Caco-2 (cell line): Measurements from ENCODE around the gene PRF1. TPM values are rescaled to one million over a fixed set of nuclear protein-coding genes. Genes with fewer than 3 reads are reported as not detected.

Experiments used
- BruUV-seq: library from RNA; stranded (reverse); fragments of 400-500 nt; replicated peaks from 2 replicates; lab custom pipeline; 2021; lab: Mats Ljungman, UMichigan
- CTCF ChIA-PET: fragments of 300-600 bp; sonication (Branson Sonifier 250); formaldehyde crosslinking; loops from one replicate; lab custom pipeline; 2022; ENCODE audit warnings: antibody characterized with exemption; lab: Charles Lee
- POLR2A ChIA-PET: fragments of 300-600 bp; sonication (Branson Sonifier 250); formaldehyde crosslinking; loops from one replicate; lab custom pipeline; 2022; ENCODE audit warnings: antibody characterized with exemption; lab: Charles Lee
- DNase-seq, 2 experiments: peaks; one replicate each; pipeline versions ENCODE4 v3.0.0 to v3.0.0-alpha.2; 2020 to 2022
- H3K27me3 ChIP-seq: replicated peaks from 2 replicates; pipeline ENCODE4 v1.6.0; 2011; ENCODE audit warnings: low read length; ENCODE audit not compliant: control insufficient read depth, insufficient read depth
- H3K36me3 ChIP-seq: 2 replicates; pipeline ENCODE4 v1.5.1; 2011; ENCODE audit warnings: low read length; ENCODE audit not compliant: control insufficient read depth, insufficient read depth
- H3K4me1 ChIP-seq: fragments of 250-450 bp; sonication (Bioruptor Pico); 2 replicates; pipeline ENCODE4 v1.5.1; 2020; ENCODE audit warnings: mild to moderate bottlenecking
- H3K4me3 ChIP-seq: 2 replicates; pipeline ENCODE4 v1.5.1; 2011; ENCODE audit warnings: low read depth, mild to moderate bottlenecking, control low read depth, low read length
- H3K9me3 ChIP-seq: fragments of 250-450 bp; sonication (Bioruptor Pico); 2 replicates; pipeline ENCODE4 v1.5.1; 2020; ENCODE audit warnings: mild to moderate bottlenecking, moderate library complexity
- H3K27ac Mint-ChIP-seq: one replicate; pipeline ENCODE4 v1.8.0; 2022; ENCODE audit warnings: mixed read lengths; ENCODE audit not compliant: unreplicated experiment
- H3K27me3 Mint-ChIP-seq: one replicate; pipeline ENCODE4 v1.8.0; 2022; ENCODE audit warnings: mixed read lengths; ENCODE audit not compliant: insufficient read depth, unreplicated experiment
- H3K36me3 Mint-ChIP-seq: one replicate; pipeline ENCODE4 v1.8.0; 2022; ENCODE audit warnings: mild to moderate bottlenecking, mixed read lengths; ENCODE audit not compliant: insufficient read depth, unreplicated experiment
- H3K4me1 Mint-ChIP-seq: one replicate; pipeline ENCODE4 v1.8.0; 2022; ENCODE audit warnings: low read depth, mixed read lengths; ENCODE audit not compliant: unreplicated experiment
- H3K4me3 Mint-ChIP-seq: one replicate; pipeline ENCODE4 v1.8.0; 2022; ENCODE audit warnings: mild to moderate bottlenecking, moderate library complexity, mixed read lengths; ENCODE audit not compliant: unreplicated experiment
- H3K9me3 Mint-ChIP-seq: one replicate; pipeline ENCODE4 v1.8.0; 2022; ENCODE audit warnings: mixed read lengths; ENCODE audit not compliant: unreplicated experiment
- intact Hi-C: fragments of 100-400 bp; cut with micrococcal nuclease; formaldehyde crosslinking; loops from one replicate; pipeline ENCODE4 v1.10.0; 2022; ENCODE audit not compliant: unreplicated experiment
- total RNA-seq: library from RNA; stranded (reverse); gene quantifications from 2 replicates; pipeline ENCODE4 v1.2.3, GENCODE V29; 2022
- TF ChIP-seq, protein P1 (sequence below), 2 experiments: fragments of 200-600 bp in 1 of 2; IDR thresholded peaks; 1 replicate in 1 of 2; 2 replicates in 1 of 2; pipeline versions ENCODE4 v1.5.1 to v1.8.0; 2011 to 2022; ENCODE audit warnings: antibody characterized with exemption in 1 of 2, control low read depth in 1 of 2, inconsistent platforms in 1 of 2, low read depth in 1 of 2, low read length in 1 of 2, mild to moderate bottlenecking in 1 of 2, moderate library complexity in 1 of 2; ENCODE audit not compliant: insufficient read depth in 1 of 2, severe bottlenecking in 1 of 2, unreplicated experiment in 1 of 2

The PRF1 gene
- total RNA-seq, 1 experiment from 2014 or later: 0.34 TPM

DNA sequence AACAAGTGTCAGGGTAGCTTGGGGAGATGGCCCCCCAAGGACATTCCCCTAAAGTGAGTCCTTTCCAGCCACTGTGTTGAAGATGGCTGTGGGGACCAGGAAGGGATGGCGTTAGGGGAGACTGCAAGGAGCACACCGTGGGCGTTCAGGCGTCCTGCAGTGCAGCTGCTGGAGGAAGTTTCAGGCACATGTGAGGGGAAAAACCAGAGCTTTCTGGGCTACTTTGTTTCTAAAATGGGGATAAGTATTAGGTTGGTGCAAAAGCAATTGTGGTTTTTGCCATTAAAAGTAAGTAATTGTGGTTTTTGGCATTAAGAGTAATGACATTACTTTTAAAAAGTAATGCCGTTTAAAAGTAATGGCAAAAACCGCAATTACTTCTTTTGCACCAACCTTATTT lies 14.3 kb downstream of the PRF1 start:
- intact Hi-C loops: no loop called here
- H3K27me3 Mint-ChIP-seq: peaks cover 14% of the 10 kb centered on the region
- no TSS peak for BruUV-seq
- DNase-seq: no peak
- Histone ChIP-seq H3K27me3 (no peaks in the 10 kb centered on the region), H3K4me1 (no peaks in the 10 kb centered on the region; the same call in 1 of the 2 replicates), H3K9me3 (no peaks in the 10 kb centered on the region), H3K36me3 (no peaks in the 10 kb centered on the region), H3K4me3 (no peak overlapping the region)
- no peaks in the 10 kb centered on the region for H3K9me3 Mint-ChIP-seq
- H3K27ac Mint-ChIP-seq: no peak overlapping the region
- no peak overlapping the region for H3K4me3 Mint-ChIP-seq
- ChIA-PET POLR2A (no interaction called here), CTCF (no interaction called here)
- H3K4me1 Mint-ChIP-seq: peaks cover 6% of the 10 kb centered on the region
- TF ChIP-seq, protein P1, sequence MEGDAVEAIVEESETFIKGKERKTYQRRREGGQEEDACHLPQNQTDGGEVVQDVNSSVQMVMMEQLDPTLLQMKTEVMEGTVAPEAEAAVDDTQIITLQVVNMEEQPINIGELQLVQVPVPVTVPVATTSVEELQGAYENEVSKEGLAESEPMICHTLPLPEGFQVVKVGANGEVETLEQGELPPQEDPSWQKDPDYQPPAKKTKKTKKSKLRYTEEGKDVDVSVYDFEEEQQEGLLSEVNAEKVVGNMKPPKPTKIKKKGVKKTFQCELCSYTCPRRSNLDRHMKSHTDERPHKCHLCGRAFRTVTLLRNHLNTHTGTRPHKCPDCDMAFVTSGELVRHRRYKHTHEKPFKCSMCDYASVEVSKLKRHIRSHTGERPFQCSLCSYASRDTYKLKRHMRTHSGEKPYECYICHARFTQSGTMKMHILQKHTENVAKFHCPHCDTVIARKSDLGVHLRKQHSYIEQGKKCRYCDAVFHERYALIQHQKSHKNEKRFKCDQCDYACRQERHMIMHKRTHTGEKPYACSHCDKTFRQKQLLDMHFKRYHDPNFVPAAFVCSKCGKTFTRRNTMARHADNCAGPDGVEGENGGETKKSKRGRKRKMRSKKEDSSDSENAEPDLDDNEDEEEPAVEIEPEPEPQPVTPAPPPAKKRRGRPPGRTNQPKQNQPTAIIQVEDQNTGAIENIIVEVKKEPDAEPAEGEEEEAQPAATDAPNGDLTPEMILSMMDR (IDR thresholded peaks at IDR 0.05; ENCODE audit: insufficient read depth in 1 of 2, low read depth in 1 of 2, low read length in 1 of 2, severe bottlenecking in 1 of 2, unreplicated experiment in 1 of 2): no peak
- H3K36me3 Mint-ChIP-seq: no peaks in the 10 kb centered on the region

DNA sequence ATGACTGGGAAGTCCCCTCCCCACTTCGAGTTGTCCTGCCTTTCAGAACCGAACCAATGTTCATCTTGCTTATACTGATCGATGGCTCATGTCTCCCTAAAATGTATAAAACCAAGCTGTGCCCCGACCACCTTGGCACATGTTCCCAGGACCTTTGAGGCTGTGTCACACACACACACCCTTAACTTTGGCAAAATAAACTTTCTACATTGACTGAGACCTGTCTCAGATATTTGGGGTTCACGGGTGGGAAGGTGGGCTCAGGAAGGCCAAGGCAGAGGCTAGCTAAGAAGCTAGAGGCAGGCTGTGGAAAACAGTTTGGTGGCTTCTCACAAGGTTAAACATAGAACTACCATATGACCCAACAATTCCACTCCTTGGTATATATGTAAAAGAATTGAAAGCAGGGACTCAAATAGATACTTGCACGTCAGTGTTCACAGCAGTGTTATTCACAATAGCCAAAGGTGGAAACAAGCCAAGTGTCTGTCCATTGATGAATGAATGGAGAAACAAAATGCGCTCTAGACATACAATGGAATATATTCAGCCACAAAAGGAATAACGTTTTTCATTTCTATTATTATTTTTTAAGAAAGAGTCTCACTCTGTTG lies 15.4 kb downstream of the PRF1 start:
- H3K27ac Mint-ChIP-seq: no peak overlapping the region
- ChIA-PET CTCF (no interaction called here), POLR2A (no interaction called here)
- intact Hi-C loops: no loop called here
- H3K27me3 ChIP-seq: no peaks in the 10 kb centered on the region
- TF ChIP-seq, protein P1 (IDR thresholded peaks at IDR 0.05; ENCODE audit: insufficient read depth in 1 of 2, low read depth in 1 of 2, low read length in 1 of 2, severe bottlenecking in 1 of 2, unreplicated experiment in 1 of 2): no peak
- H3K36me3 Mint-ChIP-seq: no peaks in the 10 kb centered on the region
- no peaks in the 10 kb centered on the region for H3K36me3 ChIP-seq
- DNase-seq: no peak
- no peak overlapping the region for H3K4me3 Mint-ChIP-seq
- no peaks in the 10 kb centered on the region for H3K9me3 ChIP-seq
- no peaks in the 10 kb centered on the region; the same call in 1 of the 2 replicates for H3K4me1 ChIP-seq
- peaks cover 6% of the 10 kb centered on the region for H3K4me1 Mint-ChIP-seq
- no peak overlapping the region for H3K4me3 ChIP-seq
- no TSS peak for BruUV-seq
- H3K27me3 Mint-ChIP-seq: peaks cover 14% of the 10 kb centered on the region
- H3K9me3 Mint-ChIP-seq: no peaks in the 10 kb centered on the region

DNA sequence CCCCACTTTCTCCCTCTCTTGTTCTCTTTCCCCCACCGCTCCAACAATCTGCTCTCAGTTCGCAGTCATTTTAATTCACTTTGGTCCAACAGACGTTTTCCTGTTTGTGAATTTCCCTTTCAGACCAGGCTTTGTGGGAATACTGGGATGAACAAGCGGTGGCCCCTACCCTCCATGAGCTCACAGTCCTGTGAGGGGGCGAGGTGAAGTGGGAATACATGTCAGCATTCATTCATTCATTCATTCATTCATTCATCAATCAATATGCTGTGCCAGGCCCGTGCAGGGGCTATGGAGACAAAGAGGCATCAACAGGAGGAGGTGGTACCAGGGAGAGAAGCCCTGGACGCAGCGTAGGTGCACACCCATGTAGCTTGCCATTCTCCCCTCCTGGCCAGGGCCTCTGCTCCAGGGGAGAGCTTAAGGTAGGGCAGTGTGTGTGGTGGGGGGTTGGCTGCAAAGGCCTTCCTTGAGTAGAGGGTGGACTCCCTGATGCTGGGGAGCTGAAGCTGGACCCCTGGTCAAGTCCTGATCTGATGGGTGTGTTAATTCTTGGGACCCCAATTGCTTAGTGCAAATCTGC lies 16.1 kb downstream of the PRF1 start:
- Histone ChIP-seq H3K27me3 (no peaks in the 10 kb centered on the region), H3K4me1 (no peaks in the 10 kb centered on the region; the same call in 1 of the 2 replicates), H3K4me3 (no peak overlapping the region), H3K9me3 (no peaks in the 10 kb centered on the region), H3K36me3 (no peaks in the 10 kb centered on the region)
- Mint-ChIP-seq H3K9me3 (no peaks in the 10 kb centered on the region), H3K36me3 (no peaks in the 10 kb centered on the region), H3K27me3 (peaks cover 14% of the 10 kb centered on the region), H3K27ac (no peak overlapping the region), H3K4me1 (peaks cover 6% of the 10 kb centered on the region), H3K4me3 (no peak overlapping the region)
- no TSS peak for BruUV-seq
- DNase-seq: peak in 1 of 2 experiments; percentile 26
- TF ChIP-seq, protein P1 (IDR thresholded peaks at IDR 0.05; ENCODE audit: insufficient read depth in 1 of 2, low read depth in 1 of 2, low read length in 1 of 2, severe bottlenecking in 1 of 2, unreplicated experiment in 1 of 2): no peak
- ChIA-PET CTCF (no interaction called here), POLR2A (no interaction called here)
- intact Hi-C loops: no loop called here
